Neuron (in vitro differentiated cells): ENCODE measurements around the gene ZNF316.

Experiments
- H2AFZ ChIP-seq: one replicate; pipeline ENCODE4 v1.6.1; 2013; ENCODE audit warnings: low read depth, mild to moderate bottlenecking, inconsistent platforms, low read length, moderate library complexity
- H3K27me3 ChIP-seq: one replicate; pipeline ENCODE4 v1.6.1; 2013; ENCODE audit warnings: low read length; ENCODE audit not compliant: insufficient read depth
- H3K36me3 ChIP-seq: one replicate; pipeline ENCODE4 v1.6.1; 2013; ENCODE audit warnings: low read length; ENCODE audit not compliant: insufficient read depth
- H3K4me1 ChIP-seq: one replicate; pipeline ENCODE4 v1.6.1; 2013; ENCODE audit warnings: low read length; ENCODE audit not compliant: insufficient read depth
- H3K4me3 ChIP-seq: 2 replicates; pipeline ENCODE4 v1.5.1; 2013; ENCODE audit warnings: mild to moderate bottlenecking, low read length, moderate library complexity
- H3K9me3 ChIP-seq: one replicate; pipeline ENCODE4 v1.6.1; 2013; ENCODE audit warnings: low read length

Gene ZNF316

GRCh38 chr7:6613706-6614105, 23.4 kb upstream of the ZNF316 start:
- Histone ChIP-seq H3K9me3 (no peaks in the 10 kb centered on the region), H2AFZ (no peak overlapping the region), H3K4me1 (peaks cover 12% of the 10 kb centered on the region), H3K4me3 (no peak overlapping the region), H3K36me3 (peaks cover 4% of the 10 kb centered on the region), H3K27me3 (no peaks in the 10 kb centered on the region)

GRCh38 chr7:6614953-6615722, 22.0 kb upstream of the ZNF316 start, which contains the start of gene ZNF853:
Gene ZNF853, plus strand, starts transcription at chr7:6615610. Its CDS starts 565 bp downstream, at chr7:6616175.
- H2AFZ ChIP-seq: peak within 1 kb of the TSS; percentile 98
- peaks cover 12% of the 10 kb centered on the region for H3K4me1 ChIP-seq
- H3K27me3 ChIP-seq: no peaks in the 10 kb centered on the region
- H3K9me3 ChIP-seq: no peaks in the 10 kb centered on the region
- peaks cover 10% of the 10 kb centered on the region for H3K36me3 ChIP-seq
- H3K4me3 ChIP-seq: peak within 1 kb of the TSS; percentile 90

GRCh38 chr7:6615723-6616555, 21.2 kb upstream of the ZNF316 start:
- no peaks in the 10 kb centered on the region for H3K27me3 ChIP-seq
- H3K9me3 ChIP-seq: no peaks in the 10 kb centered on the region
- peaks cover 14% of the 10 kb centered on the region for H3K36me3 ChIP-seq
- peaks cover 12% of the 10 kb centered on the region for H3K4me1 ChIP-seq
- no peak overlapping the region for H2AFZ ChIP-seq
- peak overlapping the region; percentile 61 for H3K4me3 ChIP-seq

- Histone ChIP-seq H3K4me3 (no peak overlapping the region), H3K27me3 (no peaks in the 10 kb centered on the region)
Measured at GRCh38 chr7:6616854-6617643, 20.1 kb upstream of the ZNF316 start.

GRCh38 chr7:6618621-6619020, 18.5 kb upstream of the ZNF316 start:
- no peak overlapping the region for H2AFZ ChIP-seq
- H3K4me1 ChIP-seq: peaks cover 12% of the 10 kb centered on the region
- H3K27me3 ChIP-seq: no peaks in the 10 kb centered on the region
- no peak overlapping the region for H3K4me3 ChIP-seq
- peaks cover 2% of the 10 kb centered on the region for H3K9me3 ChIP-seq
- H3K36me3 ChIP-seq: peaks cover 32% of the 10 kb centered on the region

More at GRCh38 chr7:6616854-6617643, 20.1 kb upstream of the ZNF316 start:
- Histone ChIP-seq H2AFZ (no peak overlapping the region), H3K9me3 (peaks cover 2% of the 10 kb centered on the region), H3K36me3 (peaks cover 25% of the 10 kb centered on the region), H3K4me1 (peaks cover 12% of the 10 kb centered on the region)

GRCh38 chr7:6619961-6620360, 17.2 kb upstream of the ZNF316 start:
- H3K4me3 ChIP-seq: no peak overlapping the region
- H2AFZ ChIP-seq: no peak overlapping the region
- peaks cover 42% of the 10 kb centered on the region for H3K36me3 ChIP-seq
- H3K4me1 ChIP-seq: peaks cover 6% of the 10 kb centered on the region
- H3K9me3 ChIP-seq: peaks cover 2% of the 10 kb centered on the region
- H3K27me3 ChIP-seq: no peaks in the 10 kb centered on the region

GRCh38 chr7:6621195-6622133, 15.7 kb upstream of the ZNF316 start:
- peaks cover under 1% of the 10 kb centered on the region for H3K4me1 ChIP-seq
- no peak overlapping the region for H3K4me3 ChIP-seq
- no peak overlapping the region for H2AFZ ChIP-seq
- peaks cover 2% of the 10 kb centered on the region for H3K9me3 ChIP-seq
- no peaks in the 10 kb centered on the region for H3K27me3 ChIP-seq
- peaks cover 44% of the 10 kb centered on the region for H3K36me3 ChIP-seq

- Histone ChIP-seq H3K36me3 (peaks cover 43% of the 10 kb centered on the region), H3K9me3 (peaks cover 2% of the 10 kb centered on the region), H3K4me1 (no peaks in the 10 kb centered on the region), H2AFZ (no peak overlapping the region), H3K27me3 (no peaks in the 10 kb centered on the region), H3K4me3 (no peak overlapping the region)
Measured at GRCh38 chr7:6622134-6622710, 14.9 kb upstream of the ZNF316 start.

GRCh38 chr7:6623589-6624245, 13.4 kb upstream of the ZNF316 start:
- peaks cover 2% of the 10 kb centered on the region for H3K9me3 ChIP-seq
- no peak overlapping the region for H3K4me3 ChIP-seq
- no peaks in the 10 kb centered on the region for H3K4me1 ChIP-seq
- no peak overlapping the region for H2AFZ ChIP-seq
- H3K36me3 ChIP-seq: peaks cover 39% of the 10 kb centered on the region
- H3K27me3 ChIP-seq: no peaks in the 10 kb centered on the region

GRCh38 chr7:6624246-6624611, 12.9 kb upstream of the ZNF316 start:
- Histone ChIP-seq H2AFZ (no peak overlapping the region), H3K27me3 (no peaks in the 10 kb centered on the region), H3K9me3 (peaks cover 2% of the 10 kb centered on the region), H3K36me3 (peaks cover 39% of the 10 kb centered on the region), H3K4me3 (no peak overlapping the region), H3K4me1 (no peaks in the 10 kb centered on the region)

GRCh38 chr7:6628045-6628444, 9.1 kb upstream of the ZNF316 start:
- Histone ChIP-seq H3K36me3 (peaks cover 17% of the 10 kb centered on the region), H2AFZ (no peak overlapping the region), H3K27me3 (peaks cover 7% of the 10 kb centered on the region), H3K9me3 (no peaks in the 10 kb centered on the region), H3K4me3 (no peak overlapping the region), H3K4me1 (no peaks in the 10 kb centered on the region)
